22Rv1 (cell line): ENCODE results near the gene KRT79.

ENCODE experiments used
- H3K27ac ChIP-seq: fragments of 450-650 bp; 2 replicates; pipeline ENCODE4 v1.5.1; 2017
- CTCF ChIP-seq: fragments of 450-650 bp; IDR thresholded peaks from 2 replicates; pipeline ENCODE4 v1.5.1; 2017; ENCODE audit warnings: mild to moderate bottlenecking
- ZFX ChIP-seq: fragments of 450-650 bp; IDR thresholded peaks from 2 replicates; pipeline ENCODE4 v1.6.1; 2017; ENCODE audit warnings: antibody characterized with exemption, borderline replicate concordance

KRT79 gene

GRCh38 chr12:52774629-52775250 is 59.4 kb downstream of the KRT79 start:
- H3K27ac ChIP-seq, result no peak overlapping the region
- TF ChIP-seq CTCF, result no peak
- TF ChIP-seq ZFX, result no peak

GRCh38 chr12:52772772-52773171 is 61.3 kb downstream of the KRT79 start:
- TF ChIP-seq CTCF, result no peak
- no peak for TF ChIP-seq ZFX
- H3K27ac ChIP-seq, result no peak overlapping the region

GRCh38 chr12:52772188-52772587 is 61.9 kb downstream of the KRT79 start:
- TF ChIP-seq ZFX (no peak), CTCF (no peak)
- no peak overlapping the region for H3K27ac ChIP-seq

- TF ChIP-seq ZFX, result no peak
- TF ChIP-seq CTCF, result no peak
- no peak overlapping the region for H3K27ac ChIP-seq
These were observed 62.6 kb downstream of the KRT79 start for GRCh38 chr12:52771505-52771904.
